Erythroblast (primary cell): Measurements from ENCODE around the gene DSP.

Experiments used
- GATA1 ChIP-seq: IDR thresholded peaks from 2 replicates; pipeline ENCODE4 v1.6.1; 2011; ENCODE audit warnings: low read depth, mild to moderate bottlenecking, control low read depth, low read length, moderate library complexity
- POLR2A ChIP-seq: IDR thresholded peaks from 2 replicates; pipeline ENCODE4 v1.6.1; 2011; ENCODE audit warnings: mild to moderate bottlenecking, low read length

DNA sequence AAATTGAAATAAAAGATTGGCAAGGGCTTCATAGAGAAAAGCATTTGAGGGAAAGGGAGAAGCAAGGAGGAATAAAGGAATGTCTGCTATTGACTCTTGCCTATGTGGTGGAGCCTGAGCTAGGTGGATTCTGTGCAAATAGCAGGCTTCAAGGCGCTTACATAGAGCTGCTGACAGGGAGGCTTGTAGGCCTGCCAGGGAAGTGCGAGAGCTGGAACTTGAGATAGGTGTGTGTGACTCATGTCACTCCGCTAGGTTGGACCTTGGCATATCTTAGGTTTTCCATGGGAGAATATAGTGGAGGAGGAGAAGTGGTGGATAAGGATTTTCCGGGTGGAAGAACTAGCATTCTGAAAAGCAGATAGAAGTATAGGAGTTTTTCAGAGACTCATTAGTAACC lies 62.5 kb downstream of the DSP start:
- no peak for TF ChIP-seq POLR2A
- no peak for TF ChIP-seq GATA1
